Smooth muscle cell (in vitro differentiated cells): ENCODE measurements around the gene ZFHX3. TPM values are rescaled to one million over a fixed set of nuclear protein-coding genes. Genes with fewer than 3 reads are reported as not detected.

Experiments
- DNase-seq: peaks from one replicate; lab custom pipeline; 2025; ENCODE audit not compliant: unreplicated experiment; lab: John Stamatoyannopoulos, UW
- H2AFZ ChIP-seq: fragments of 200-600 bp; sonication (generic); 2 replicates; pipeline ENCODE4 v1.6.0; 2016; ENCODE audit warnings: antibody characterized with exemption, low read depth, mild to moderate bottlenecking
- H3F3A ChIP-seq: fragments of 200-600 bp; sonication (generic); 2 replicates; pipeline ENCODE4 v1.6.0; 2017; ENCODE audit warnings: antibody characterized with exemption, low read depth
- H3K27ac ChIP-seq: fragments of 200-600 bp; sonication (generic); 2 replicates; pipeline ENCODE4 v1.5.1; 2016; ENCODE audit warnings: low read depth, mild to moderate bottlenecking
- H3K27me3 ChIP-seq: fragments of 200-600 bp; sonication (generic); 2 replicates; pipeline ENCODE4 v1.6.1; 2016; ENCODE audit warnings: low read depth, mild to moderate bottlenecking
- H3K36me3 ChIP-seq: fragments of 200-600 bp; sonication (generic); 2 replicates; pipeline ENCODE4 v1.5.1; 2016; ENCODE audit warnings: low read depth
- H3K4me1 ChIP-seq: fragments of 200-600 bp; sonication (generic); 2 replicates; pipeline ENCODE4 v1.5.1; 2016; ENCODE audit warnings: low read depth
- H3K4me2 ChIP-seq: fragments of 200-600 bp; sonication (generic); 2 replicates; pipeline ENCODE4 v1.6.0; 2016; ENCODE audit warnings: mild to moderate bottlenecking
- H3K4me3 ChIP-seq: fragments of 200-600 bp; sonication (generic); 2 replicates; pipeline ENCODE4 v1.5.1; 2016; ENCODE audit warnings: mild to moderate bottlenecking
- H3K79me2 ChIP-seq: fragments of 200-600 bp; sonication (generic); 2 replicates; pipeline ENCODE4 v1.6.0; 2016; ENCODE audit warnings: low read depth, mild to moderate bottlenecking
- H3K9ac ChIP-seq: fragments of 200-600 bp; sonication (generic); 2 replicates; pipeline ENCODE4 v1.6.0; 2016; ENCODE audit warnings: low read depth
- H3K9me3 ChIP-seq: fragments of 200-600 bp; sonication (generic); replicated peaks from 2 replicates; pipeline ENCODE4 v1.5.1; 2016; ENCODE audit warnings: low read depth
- H4K20me1 ChIP-seq: fragments of 200-600 bp; sonication (generic); 2 replicates; pipeline ENCODE4 v1.6.0; 2016; ENCODE audit warnings: low read depth
- CTCF ChIP-seq: fragments of 200-600 bp; sonication (generic); IDR thresholded peaks from 2 replicates; pipeline ENCODE4 v1.5.1; 2017; ENCODE audit warnings: borderline replicate concordance, mild to moderate bottlenecking, antibody characterized with exemption; ENCODE audit not compliant: insufficient read depth, poor library complexity, severe bottlenecking
- WGBS: methylation state at CpG from one replicate; pipeline ENCODE4 v1.1.7; 2016; ENCODE audit warnings: low lambda C conversion rate; 5-methylcytosine and 5-hydroxymethylcytosine counted together
- polyA plus RNA-seq: library from polyadenylated mRNA; unstranded; fragments of >200 nt; fragmentation: Nextera tagmentation; extraction: Ambion mirVana; gene quantifications from 2 replicates; pipeline ENCODE4 v1.2.1, GENCODE V29; 2016
- total RNA-seq: library from RNA; depleted of rRNA; stranded (reverse); fragments of >200 nt; gene quantifications from 2 replicates; pipeline ENCODE4 v1.2.3, GENCODE V29; 2014

The ZFHX3 gene
- total and polyA plus RNA-seq, 2 experiments from 2014 or later: 3.1 to 9.8 TPM

- Histone ChIP-seq H3K4me2 (no peak overlapping the region), H3K4me1 (peaks cover 21% of the 10 kb centered on the region), H2AFZ (no peak overlapping the region), H3K27ac (peak overlapping the region; percentile 42), H4K20me1 (peaks cover 63% of the 10 kb centered on the region), H3F3A (no peaks in the 10 kb centered on the region), H3K9me3 (no peaks in the 10 kb centered on the region), H3K79me2 (peaks cover 77% of the 10 kb centered on the region), H3K36me3 (no peaks in the 10 kb centered on the region), H3K9ac (no peak overlapping the region), H3K4me3 (no peak overlapping the region), H3K27me3 (no peaks in the 10 kb centered on the region)
- WGBS: 69% methylated on average over 7 of the region's 7 CpGs
- DNase-seq: no peak
- no peak for TF ChIP-seq CTCF
Observed at GRCh38 chr16:72985995-72986394, 61.9 kb downstream of the ZFHX3 start.

GRCh38 chr16:72985148-72985941 lies 62.6 kb downstream of the ZFHX3 start:
- WGBS: 58% methylated on average over 11 of the region's 11 CpGs
- no peak overlapping the region for H2AFZ ChIP-seq
- no peak for TF ChIP-seq CTCF
- H3K27me3 ChIP-seq: no peaks in the 10 kb centered on the region
- H3K4me2 ChIP-seq: peak overlapping the region; percentile 56
- H3K4me3 ChIP-seq: no peak overlapping the region
- H3K27ac ChIP-seq: peak overlapping the region; percentile 42
- no peaks in the 10 kb centered on the region for H3F3A ChIP-seq
- peaks cover 63% of the 10 kb centered on the region for H4K20me1 ChIP-seq
- DNase-seq: no peak
- H3K4me1 ChIP-seq: peaks cover 16% of the 10 kb centered on the region
- H3K79me2 ChIP-seq: peaks cover 83% of the 10 kb centered on the region
- H3K36me3 ChIP-seq: no peaks in the 10 kb centered on the region
- H3K9ac ChIP-seq: no peak overlapping the region
- H3K9me3 ChIP-seq: no peaks in the 10 kb centered on the region

- H3F3A ChIP-seq: no peaks in the 10 kb centered on the region
- no peaks in the 10 kb centered on the region for H3K27me3 ChIP-seq
- no peak for DNase-seq
- no peak overlapping the region for H3K4me2 ChIP-seq
- H3K9ac ChIP-seq: no peak overlapping the region
- peaks cover 5% of the 10 kb centered on the region for H3K4me1 ChIP-seq
- 97% methylated on average over 2 of the region's 2 CpGs for WGBS
- H4K20me1 ChIP-seq: peaks cover 66% of the 10 kb centered on the region
- no peak overlapping the region for H3K4me3 ChIP-seq
- H3K79me2 ChIP-seq: peaks cover 94% of the 10 kb centered on the region
- H2AFZ ChIP-seq: no peak overlapping the region
- H3K27ac ChIP-seq: no peak overlapping the region
- no peak for TF ChIP-seq CTCF
- H3K9me3 ChIP-seq: no peaks in the 10 kb centered on the region
- no peaks in the 10 kb centered on the region for H3K36me3 ChIP-seq
Observed at GRCh38 chr16:72983728-72984350, 64.1 kb downstream of the ZFHX3 start.
